ENCODE data around the gene ARID5B.

Gene ARID5B

DNA sequence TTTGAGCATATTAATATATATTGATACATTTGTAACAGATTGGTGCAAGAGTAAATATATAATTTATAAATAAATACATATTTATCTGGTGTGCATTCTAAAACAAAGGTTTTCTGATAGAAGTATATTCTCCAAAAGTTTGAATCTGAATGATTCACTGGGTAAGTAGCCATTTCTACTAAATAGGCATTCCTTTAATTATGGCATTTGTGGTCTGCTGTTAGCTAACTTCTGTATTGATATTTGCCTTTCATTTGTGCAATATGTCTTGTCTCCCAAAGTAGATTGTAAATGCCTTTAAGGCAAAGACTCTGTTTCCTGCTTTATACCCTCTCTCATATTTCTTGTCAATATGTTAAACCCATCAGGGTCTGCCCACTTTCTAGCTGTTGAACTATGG, 11.1 kb upstream of the ARID5B start:
- no peak for DNase-seq

GRCh38 chr10:61890881-61891409, 10.6 kb upstream of the ARID5B start:
- no peak for DNase-seq

GRCh38 chr10:61891906-61892585, 9.5 kb upstream of the ARID5B start:
- DNase-seq, result no peak

GRCh38 chr10:61892961-61893360, 8.5 kb upstream of the ARID5B start:
- DNase-seq, result no peak

DNA sequence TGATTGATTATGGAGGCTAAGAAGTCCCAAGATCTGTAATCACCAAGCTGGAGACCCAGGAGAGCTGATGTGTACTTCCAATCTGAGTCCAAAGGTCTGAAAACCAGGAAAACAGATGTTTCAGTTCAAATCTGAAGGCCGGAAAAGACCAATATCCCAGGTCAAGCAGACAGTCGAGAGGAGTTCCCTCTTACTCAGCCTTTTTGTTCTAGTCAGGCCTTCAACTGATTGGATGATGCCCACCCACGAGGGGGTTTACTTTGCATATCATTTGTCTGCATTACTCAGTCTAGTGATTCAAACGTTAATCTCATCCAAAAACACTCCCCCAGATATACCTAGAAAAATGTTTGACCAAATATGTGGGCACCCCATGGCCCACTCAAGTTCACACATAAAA, 7.4 kb upstream of the ARID5B start:
- no peak for DNase-seq

DNA sequence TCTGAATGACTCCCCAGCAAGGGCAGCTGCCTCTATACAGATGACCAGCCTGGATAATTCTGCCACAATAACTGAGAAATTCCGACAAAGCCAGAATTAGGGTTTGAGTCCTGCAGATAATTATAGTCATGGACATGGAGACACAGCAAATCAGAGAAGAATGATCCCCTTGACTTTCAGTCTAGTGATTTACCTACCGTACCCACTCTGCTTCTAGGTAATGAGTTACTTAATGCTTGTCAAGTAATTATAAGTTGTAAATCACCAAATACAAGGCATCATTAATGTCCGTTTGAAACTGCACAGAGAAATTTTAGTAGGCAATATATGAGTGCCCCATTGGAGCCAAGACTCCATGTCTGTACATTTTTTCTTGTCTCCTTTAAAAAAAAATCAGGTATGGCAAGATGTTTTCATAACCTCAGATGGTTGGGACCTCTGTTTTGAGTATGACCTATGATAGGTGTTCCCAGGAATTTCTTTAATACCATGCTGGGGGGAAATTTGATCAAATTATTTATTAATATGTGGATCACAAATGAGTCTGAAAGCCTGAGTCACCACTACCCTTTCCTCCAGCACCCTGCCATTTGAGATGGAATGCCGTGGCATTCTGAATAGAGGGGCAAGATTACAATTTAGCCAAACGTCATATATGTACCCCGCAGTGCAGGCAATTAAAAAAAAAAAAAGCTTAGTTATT, 5.5 kb upstream of the ARID5B start:
- no peak for DNase-seq

- DNase-seq, result peak; percentile 74
Observed at GRCh38 chr10:61896854-61897661, 4.4 kb upstream of the ARID5B start.

DNA sequence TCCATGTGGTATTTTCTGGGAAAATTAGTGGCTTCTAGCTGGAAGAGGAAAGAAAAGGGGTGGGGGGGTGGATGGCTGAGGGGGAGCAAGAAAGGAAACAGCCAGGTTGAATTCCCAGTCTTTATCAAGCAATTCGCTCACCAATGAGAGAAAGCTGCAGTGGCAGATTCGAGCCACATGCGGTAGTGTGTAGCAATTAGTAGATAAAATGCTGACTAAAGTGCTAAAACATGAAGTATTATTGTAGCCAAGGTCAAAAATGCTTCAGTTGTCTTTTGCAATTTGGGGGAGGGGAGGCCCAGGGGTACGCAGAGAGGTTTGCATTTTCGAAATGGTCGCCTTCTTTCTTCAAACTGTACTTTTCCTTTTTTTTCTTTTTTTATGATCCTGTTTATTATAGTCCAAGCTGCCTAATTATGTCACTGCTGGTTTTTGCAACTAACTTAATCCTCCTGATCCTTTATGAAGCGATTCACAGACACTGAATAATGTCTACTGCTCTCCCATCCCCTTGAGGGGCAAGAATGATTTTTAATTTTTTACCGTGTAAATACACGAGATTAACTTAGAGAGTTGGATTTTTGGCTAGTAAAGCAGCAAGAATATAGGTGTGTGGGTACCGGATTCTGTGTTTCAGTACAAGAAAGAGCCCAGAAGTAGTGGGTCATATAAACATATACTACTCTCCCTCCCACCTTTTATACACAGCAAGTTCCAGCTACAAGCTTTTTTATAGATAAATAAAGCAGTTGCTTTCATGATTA, 3.6 kb upstream of the ARID5B start:
- peak; percentile 65 for DNase-seq

DNA sequence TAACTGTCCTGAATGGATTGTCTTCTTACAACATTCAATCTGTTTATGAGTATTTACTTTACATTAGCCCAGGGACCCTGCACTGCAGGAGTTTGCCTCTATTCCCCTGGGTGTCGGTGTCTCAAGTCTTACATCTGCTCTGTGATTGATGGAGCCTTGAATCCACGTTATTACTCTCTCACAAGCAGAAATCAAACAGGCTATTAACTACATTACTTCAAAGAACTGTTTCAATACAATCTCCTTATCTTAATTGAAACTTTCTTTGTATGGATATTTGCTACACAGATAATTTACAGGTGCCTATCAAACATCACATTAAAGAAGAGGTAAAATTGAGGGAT, 3.1 kb upstream of the ARID5B start:
- no peak for DNase-seq

DNA sequence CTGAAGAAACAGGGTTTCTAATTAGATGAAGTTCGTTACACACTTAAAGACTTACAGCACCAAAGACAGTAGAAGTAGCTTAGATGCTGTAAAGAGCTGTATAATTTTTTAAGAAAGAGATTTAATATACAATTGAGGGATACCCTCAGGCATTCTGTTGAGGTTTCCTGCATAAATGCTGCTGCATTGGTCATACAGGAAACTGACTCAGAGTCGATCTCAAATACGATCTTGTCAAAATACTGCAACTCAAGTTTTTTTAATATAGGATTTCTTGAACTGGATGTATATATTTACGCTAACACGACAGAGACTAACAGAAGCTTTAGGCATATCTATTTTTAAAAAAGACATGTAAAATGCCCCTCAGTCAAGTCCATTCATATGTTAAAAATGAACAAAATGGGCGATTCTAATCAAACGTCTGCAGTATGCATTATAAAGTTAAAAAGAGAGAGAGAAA, 2.4 kb upstream of the ARID5B start:
- no peak for DNase-seq

GRCh38 chr10:61899663-61899996, 1.9 kb upstream of the ARID5B start:
- DNase-seq, result no peak

GRCh38 chr10:61899997-61900828, 1.3 kb upstream of the ARID5B start:
- DNase-seq, result peak; percentile 46

DNA sequence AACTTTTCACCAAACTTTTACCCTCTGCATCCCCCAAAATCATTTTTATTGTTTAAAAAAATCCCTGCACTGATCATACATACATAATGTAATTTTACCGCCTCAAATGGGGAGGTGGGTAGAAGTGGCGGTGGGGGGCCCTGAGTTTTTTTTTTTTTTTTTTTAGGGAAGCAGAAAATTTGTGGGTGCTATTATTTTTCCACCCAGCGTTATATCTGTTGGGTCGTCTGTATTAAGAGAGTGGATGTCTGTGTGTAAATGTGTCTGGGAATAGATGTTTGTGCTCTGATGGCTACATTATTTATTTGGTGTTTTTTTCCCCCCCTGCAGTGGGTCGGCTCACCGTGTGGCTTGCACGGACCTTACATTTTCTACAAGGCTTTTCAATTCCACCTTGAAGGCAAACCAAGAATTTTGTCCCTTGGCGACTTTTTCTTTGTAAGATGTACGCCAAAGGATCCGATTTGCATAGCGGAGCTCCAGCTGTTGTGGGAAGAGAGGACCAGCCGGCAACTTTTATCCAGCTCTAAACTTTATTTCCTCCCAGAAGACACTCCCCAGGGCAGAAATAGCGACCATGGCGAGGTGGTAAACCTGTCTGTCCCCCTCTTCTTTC, 438 bp downstream of the ARID5B start:
- DNase-seq, result peak; percentile 78

GRCh38 chr10:61902445-61903220, 1.1 kb downstream of the ARID5B start:
- peak; percentile 78 for DNase-seq

DNA sequence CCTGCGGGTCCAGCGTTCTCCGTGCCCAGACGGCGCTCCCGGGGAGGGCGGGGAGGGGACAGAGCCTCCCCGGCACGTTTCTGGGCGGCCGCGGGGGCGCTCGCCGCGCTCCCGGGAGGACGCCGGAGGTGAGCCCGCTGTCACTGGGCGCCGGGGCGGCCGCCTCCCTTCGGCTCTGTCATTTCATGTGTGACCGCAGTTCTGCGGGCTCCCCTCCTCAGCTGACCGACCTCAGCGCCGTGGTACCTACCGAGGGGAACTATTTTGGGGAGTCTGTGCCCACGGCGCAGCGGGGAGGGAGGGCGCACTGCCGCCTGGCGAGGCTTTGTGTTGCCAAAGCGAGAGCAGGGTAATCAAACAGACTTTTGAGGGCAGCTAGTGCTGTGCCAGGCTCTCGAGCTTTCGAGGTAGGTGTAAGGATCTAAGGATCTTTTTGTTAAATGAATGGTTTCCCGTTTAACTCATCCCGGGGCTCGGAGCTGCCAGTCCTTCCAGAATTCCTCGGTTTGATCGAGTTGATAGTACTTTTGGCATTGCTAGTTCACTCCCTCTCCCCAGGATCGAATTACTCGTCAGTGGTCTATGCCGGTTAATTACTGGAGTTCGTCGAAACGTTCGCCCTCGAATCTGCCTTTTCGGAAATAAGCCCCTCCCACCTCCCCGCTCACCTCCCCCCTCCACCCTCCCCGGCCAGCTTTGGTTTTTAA, 1.9 kb downstream of the ARID5B start:
- peak; percentile 62 for DNase-seq

DNA sequence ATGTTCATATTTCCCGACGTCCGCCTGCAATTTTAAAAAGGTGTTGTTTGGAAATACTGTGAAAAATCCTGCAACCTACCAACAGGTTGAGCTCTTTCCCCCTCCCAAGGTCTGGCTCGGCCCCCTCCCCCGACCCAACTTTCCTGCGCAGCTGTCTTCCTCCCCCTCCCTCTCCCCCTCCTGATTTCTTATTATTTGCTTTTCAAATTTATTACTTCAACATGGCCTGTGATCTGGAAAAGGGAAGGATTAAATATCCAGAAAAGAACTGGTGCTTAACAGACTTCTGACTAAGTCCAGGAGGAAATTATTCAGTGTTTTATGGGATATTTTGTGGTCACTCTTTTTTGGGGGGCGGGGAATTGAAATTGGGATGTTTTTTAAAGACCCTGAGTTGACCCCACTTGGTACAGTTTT, 2.4 kb downstream of the ARID5B start:
- no peak for DNase-seq

- DNase-seq, result peak; percentile 36
Observed at GRCh38 chr10:61904733-61905725, 3.5 kb downstream of the ARID5B start.

- DNase-seq, result no peak
Observed at GRCh38 chr10:61905837-61906561, 4.5 kb downstream of the ARID5B start.

Data from midbrain (tissue), 1 donor.